Lung microvascular endothelial cell (primary cell): ENCODE measurements around the gene RAP1A. TPM values are rescaled to one million over a fixed set of nuclear protein-coding genes. Genes with fewer than 3 reads are reported as not detected.
A peak's percentile ranks its signal among the peaks of the same experiment; 100 is the strongest.
"Not testable (repeated sequence)": the region's sequence is repeated elsewhere in the genome, so short reads cannot be mapped to it uniquely, and the experiment has no call there.

ENCODE experiments used
- DNase-seq, 2 donors: peaks; one replicate each; pipeline versions ENCODE4 v3.0.0 to v3.0.0-alpha.2; 2010; ENCODE audit warnings: low read depth in 2 of 2
- total RNA-seq: library from RNA; depleted of rRNA; stranded (reverse); fragments of >200 nt; gene quantifications from 2 replicates; pipeline ENCODE4 v1.2.1, GENCODE V29; 2014

Gene RAP1A
- total RNA-seq, 1 donor from 2014 or later, result 13.5 TPM

DNA sequence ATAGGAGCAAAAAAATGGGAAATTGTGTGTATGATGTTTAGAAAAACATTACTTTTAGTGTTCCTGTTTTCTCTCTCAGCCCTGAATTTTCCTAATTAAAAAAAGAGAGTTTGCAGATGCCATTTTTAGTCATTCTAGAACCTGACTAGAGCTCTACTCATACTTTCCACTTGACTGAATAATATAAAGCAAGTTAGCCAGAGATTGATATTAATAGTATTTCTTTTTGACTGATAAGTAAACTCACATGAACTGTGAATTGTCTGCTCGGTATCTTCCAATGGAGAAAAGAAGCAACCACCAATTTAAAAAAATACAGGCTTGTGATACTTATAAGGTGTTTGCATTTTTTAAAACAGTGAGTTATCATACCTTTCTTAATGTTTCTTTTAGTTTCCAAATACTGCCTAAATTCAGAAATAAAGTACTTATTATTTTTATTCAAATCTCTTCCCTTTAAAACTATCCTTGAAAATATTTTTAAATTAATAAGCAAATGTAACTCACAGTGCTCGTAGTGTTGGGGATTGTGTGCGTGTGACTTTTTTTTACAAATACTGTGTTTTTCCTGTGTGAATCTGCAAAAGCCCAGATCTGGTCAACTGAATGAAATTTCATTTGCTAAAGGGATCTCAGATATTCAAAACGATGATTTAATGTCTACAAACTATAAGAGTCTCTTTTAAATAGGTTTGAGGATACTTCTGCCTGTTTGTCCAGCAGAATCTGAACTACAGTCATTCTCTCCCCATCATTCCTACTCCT is 9.8 kb downstream of the RAP1A start:
- DNase-seq, result no peak

DNA sequence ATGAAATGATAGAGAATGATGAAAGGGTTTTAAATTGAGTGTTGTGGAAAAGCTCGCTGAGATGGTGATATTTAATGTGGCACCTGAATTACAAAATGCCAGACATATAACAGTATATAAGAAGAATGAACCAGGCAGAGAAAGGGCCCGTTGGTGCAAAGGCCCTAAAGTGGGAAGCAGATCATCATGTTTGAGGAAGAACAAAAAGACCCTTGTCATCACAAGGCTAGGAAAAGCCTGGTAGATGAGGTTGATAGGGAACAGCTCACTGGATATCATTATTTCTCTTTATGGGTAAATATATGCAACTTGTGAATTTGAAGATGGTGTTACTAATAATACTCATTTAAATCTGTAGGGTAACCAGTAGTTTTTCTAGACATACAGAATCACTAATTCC is 11.0 kb downstream of the RAP1A start:
- no peak for DNase-seq

DNA sequence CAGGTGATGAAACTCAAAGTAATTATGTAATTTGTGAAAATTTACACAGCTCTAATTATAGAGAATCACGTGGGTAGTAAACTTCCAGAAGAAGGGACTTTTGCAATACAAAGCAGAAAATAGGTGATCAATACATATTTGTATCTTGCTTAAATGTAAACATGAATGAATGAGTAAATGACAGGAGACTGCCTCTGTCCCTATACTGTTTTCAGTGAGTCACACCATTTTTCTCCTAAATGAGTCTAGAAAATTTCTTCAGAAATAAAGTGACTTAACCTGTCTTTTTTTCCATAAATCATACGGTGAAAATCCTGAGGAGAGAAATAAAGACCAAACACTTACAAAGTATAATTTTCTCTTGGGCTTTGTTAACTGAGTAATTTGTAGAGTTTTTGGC is 11.9 kb downstream of the RAP1A start:
- DNase-seq, result no peak

DNA sequence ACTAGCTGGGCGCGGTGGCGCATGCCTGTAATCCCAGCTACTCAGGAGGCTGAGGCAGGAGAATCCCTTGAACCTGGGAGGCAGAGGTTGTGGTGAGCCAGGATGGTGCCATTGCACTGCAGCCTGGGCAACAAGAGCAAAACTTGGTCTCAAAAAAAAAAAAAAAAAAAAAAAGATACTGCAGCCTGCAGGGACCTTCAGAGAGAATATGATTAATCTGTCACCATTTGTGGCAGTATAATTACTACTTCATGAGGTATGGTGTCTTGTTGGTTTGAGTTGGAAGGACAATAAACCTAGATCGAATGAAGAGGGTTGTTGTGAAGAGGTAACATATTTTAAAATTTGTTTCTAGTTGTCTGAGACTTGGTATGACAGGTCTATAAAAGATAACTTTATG is 13.2 kb downstream of the RAP1A start:
- not testable (repeated sequence) for DNase-seq

DNA sequence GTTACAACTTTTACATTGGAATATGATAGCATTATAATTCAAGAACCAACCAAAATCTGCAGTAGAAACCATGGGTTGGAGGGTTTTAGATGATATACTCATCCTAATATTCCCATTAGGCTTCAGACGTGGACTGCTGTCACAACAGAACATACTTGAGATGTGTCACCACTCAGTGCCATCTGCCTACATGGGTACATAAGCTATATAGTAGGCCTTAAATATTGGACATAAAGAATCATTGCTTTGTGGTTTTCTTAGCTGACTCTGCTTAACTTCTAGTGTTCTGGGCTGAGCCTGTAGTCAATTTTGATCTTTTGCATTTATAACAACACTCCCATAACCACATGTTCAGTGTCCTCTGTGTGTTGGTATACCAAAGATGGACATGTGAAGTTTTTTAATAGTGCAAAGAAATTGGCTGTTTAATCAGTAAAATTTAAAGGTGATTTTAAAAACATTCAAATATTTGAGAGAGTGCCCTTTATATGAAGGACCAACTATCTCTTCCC is 14.2 kb downstream of the RAP1A start:
- DNase-seq, result no peak

DNA sequence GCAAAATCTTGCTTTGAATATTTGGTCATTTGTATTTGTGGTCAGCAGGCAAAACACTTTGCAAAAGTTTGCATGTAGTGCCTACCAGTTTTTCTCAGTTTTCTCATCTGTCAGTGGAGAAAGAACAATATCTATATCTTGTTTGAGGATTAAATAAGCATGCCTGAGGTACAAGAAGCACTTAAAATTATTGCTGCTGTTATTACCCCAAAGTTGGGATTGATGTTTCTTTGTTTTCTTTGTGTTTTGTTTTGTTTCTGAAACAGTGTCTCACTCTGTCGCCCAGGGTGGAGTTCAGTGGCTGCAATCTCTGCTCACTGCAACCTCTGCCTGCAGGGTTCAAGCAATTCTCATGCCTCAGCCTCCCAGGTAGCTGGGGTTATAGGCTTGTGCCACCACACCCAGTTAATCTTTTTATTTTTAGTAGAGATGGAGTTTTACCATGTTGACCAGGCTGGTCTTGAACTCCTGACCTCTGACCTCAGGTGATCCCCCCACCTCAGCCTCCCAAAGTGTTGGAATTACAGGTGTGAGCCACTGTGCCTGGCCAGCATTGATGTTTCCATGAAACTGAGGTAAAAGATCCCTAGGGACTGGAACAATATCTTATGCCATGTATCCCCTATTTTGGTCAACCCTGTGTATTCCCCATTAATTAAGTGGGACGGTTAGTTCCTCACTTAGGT is 15.9 kb downstream of the RAP1A start:
- DNase-seq, result no peak

DNA sequence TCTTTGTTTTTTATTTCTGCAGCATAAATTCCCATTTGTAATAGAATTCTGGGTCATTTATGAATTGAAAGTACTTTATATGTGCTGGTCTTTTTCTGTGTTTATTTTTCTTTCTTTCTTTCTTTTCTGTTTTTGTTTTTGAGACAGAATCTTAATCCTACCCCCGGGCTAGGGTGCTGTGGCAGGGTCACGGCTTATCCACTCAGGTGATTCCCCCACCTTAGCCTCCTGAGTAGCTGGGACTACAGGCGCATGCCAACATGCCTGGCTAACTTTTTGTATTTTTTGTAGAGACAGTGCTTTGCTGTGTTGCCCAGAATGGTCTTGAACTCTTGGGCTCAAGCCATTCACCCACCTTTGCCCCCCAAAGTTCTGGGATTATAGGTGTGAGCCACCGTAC is 18.7 kb downstream of the RAP1A start:
- no peak for DNase-seq

DNA sequence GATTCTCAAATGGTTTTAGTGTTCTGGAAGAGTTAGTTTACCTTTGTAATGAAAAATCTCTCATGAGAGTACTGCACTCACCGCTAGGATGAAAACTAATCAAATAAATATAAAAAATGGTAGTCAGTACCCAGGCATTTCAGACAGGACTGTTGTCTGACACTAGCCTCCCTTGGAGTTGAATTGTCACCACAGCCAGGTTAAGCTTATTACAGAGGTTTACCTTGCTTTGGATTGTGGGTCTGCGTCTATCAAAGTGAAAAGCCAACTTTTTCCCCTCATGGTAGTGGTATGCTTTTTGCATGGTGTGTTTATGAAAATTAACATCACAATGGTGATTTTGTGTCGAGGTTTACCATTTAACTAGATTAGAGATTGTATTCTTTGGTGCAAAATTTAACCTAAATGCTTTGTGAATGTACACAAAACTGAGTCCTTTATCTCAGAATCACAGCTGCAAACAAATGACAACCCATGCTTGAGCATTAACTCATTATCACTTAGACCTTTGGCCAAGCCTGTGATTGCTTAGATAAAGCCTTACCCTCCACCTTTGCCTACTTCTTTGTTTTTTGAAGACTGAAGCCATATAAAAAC is 20.1 kb downstream of the RAP1A start:
- no peak for DNase-seq

DNA sequence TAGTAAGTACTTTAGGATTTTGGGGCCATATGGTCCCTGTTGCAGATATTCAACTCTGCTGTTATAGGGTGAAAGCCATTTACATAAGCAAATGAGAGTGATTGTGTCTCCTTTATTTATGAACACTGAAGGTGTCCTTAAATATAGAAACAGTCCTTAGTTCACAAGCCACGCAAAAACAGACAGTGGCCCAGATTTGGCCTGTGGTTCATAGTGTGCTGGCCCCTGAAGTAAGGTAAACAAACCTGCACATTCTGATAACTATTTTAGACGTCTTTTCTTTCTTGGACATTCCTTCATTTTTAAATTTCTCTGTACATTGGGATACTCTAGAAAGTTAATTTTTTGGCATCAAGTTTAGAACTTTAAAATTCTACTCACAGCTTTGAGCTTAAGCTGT is 23.5 kb downstream of the RAP1A start:
- no peak for DNase-seq

DNA sequence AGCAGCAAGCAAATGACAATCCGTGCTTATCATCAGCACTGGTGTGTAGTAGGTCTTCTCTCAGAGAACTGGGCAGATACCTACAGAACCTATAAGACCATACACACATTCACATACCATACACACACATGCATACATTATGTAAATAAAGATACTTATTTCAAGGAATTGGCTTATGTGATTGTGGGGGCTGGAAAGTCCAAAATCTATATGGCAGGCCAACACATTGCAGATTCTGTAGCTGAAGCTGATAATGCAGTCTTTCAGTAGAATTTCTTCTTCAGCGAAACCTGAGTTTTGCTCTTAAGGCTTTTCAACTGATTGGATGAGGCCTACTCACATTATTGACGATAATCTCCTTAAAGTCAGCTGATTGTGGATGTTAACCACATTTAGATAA is 24.1 kb downstream of the RAP1A start:
- DNase-seq, result no peak

DNA sequence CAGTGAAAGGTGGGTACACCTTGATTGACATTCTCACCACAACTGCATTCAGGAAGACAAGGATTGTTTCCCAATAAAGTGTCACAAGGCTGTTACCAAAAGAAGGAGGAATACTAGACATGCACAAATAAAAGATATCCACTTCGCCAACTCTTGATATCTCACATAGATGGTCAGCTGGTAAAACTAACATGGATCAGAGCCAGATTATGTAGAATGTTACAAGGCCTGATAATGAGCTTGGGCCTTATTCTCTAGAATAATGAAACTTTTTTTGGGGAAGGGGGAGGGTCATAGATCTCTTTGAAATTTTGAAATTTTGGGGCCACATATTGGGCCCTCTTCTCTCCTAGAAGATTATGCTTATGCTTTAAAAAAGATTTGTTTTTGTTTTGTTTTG is 24.9 kb downstream of the RAP1A start:
- no peak for DNase-seq

DNA sequence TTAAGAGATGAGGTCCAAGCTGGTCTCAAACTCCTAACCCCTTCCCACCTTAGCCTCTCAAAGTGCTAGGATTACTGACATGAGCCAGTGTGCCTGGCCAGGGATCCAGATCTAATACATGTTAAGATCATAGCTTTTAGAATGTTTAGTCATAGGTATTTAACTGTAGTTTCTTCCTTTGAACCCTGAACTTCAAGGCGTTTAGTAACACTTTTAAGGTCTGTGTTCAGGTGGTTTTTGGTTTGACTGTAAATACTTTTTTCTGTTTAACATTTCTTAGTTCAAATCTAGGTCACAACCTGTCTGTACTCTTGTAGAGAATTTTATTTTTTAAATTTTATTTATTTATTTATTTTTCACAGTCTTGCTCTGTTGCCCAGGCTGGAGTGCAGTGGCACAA is 28.1 kb downstream of the RAP1A start:
- no peak for DNase-seq

DNA sequence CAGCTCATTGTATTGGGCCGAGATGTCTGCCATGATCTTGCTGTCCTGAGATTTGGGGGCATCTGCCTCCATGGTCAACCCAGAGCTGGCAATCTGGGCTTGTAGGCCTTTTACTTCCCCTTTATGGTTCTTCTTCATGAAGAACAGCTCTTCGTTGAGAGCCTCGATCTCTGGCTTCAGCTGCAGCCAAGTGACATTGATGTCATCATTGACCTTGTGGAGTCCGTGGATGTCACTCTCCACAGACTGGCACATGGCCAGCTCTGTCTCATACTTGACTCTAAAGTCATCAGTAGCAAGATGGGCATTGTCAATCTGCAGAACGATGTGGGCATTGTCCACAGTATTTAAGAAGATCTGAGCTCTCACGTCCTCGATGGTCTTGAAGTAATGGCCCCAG is 29.2 kb downstream of the RAP1A start:
- no peak for DNase-seq

DNA sequence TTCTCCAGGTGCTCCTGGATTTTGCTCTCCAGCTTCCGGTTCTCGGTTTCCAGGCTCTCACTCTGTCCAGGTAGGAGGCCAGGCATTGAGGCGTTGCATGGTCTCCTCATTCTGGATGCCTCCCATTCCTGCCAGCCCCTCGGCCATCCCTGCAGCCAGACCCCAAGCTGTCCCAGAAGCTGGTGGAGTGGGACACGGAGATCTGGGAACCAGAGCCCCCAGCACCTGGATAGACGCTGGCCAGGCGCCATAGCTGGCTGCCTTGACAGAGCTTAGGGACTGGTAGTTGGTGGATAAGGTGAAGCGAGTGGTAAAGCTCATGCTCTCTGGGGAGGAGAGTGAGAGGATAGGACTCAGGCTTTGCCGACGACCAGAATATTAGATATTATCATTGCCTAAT is 29.6 kb downstream of the RAP1A start:
- DNase-seq, result no peak

DNA sequence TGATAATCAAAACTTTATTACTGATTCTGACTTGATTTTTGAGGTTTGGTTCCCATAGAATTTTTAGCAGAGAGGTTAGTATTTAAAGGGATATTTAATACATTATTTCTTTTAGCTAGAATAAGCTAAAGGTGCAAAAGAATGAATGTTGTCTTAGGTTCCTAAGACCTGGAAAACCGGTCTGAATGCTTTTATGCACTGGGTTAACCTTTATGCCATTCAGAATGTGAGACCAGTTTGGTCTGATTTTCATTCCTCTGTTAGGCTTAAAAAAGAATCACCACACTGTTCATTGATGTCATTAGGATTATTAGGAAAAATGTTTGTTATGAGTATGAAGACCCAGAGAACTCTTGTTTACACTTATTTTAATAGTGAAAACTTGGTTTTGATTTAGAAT is 30.1 kb downstream of the RAP1A start:
- no peak for DNase-seq

DNA sequence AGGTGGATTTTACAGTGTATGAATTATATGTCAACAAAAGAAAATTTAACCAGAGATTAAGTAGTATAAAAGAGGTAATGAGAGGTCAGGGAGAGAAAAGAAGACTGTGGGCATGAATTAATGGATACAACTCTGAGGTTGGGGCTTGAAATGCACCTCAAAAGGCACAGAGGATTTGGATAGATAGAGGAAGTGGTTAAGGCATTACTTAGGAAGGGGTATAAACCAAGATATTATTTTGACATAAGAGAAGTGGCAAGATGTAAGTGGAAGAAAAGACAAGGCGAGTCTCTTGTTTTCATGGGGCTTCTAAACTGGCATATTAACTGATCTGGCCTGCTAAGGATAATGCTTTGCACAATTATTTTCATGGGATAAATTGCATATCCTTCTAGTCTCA is 34.1 kb downstream of the RAP1A start:
- DNase-seq, result no peak

DNA sequence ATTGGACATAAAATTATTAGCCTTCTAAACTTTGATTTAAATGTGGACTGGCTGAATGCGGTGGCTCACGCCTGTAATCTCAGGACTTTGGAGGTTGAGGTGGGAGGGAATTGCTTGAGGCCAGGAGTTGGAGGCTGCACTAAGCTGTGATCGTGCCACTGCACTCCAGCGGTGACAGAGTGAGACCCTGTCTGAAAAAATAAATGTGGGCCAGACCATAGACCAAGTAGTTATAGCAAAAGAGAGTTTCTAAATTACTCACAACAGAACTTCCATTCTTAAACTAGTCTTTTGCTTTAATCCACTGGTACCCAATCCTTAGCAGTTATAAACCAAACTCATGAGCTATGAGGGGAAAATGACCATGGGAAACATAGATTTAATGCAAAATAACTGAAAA is 35.2 kb downstream of the RAP1A start:
- DNase-seq, result no peak

DNA sequence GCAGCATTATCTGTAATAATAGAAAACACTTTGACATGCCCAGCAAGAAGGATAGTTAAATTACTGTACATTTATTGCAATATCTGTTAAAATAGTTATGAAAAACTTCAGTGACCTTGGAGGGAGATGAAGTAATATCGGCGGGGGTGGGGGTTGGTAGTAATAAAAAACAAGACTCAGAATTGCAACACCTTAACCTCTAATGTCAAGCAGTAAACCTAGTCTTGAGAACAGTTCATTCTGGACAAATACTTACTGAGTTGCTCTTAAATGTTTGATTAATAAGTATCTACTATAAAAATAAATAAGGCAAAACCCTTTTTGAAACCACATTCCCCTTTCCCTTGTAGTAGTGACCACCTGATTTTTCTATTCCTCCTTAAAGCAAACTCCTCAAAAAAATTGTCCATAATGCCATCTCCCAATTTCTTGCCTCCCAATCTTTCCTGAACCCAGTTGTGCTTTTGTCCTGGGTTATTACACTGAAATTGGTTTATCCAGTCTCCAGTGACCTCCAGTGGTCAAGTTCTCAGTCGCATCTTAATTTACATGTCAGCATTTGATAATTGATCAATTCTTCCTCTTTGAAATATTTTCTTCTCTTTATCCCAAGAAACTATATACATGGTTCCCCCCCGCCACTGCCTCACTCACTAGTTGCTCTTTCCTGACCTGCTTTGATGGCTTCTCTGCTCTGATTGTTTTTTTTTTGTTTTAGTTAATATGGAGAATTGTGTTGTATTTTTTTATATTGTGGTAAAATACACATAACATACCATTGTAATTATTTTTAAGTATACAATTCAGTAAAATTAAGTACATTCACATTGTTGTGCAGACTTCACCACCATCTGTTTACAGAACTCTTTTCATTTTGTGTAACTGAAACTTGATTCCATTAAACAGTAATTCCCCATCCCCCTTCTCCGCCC is 36.8 kb downstream of the RAP1A start:
- DNase-seq, result peak; percentile 62 to 74

DNA sequence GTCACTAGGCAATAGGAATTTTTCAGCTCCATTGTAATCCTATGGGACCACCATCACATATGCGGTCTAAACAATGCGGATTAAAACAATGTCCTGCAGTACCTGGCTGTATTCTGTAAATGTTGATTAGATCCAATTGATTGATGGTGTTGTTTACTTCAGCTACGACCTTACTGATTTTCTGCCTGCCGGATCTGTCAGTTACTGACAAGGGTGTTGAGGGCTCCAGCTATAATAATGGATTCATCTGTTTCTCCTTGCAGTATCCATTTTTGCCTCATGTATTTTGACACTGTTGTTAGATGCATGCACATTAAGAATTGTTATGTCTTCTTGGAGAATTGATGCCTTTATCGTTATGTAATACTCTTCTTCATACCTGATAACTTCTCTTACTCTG is 39.0 kb downstream of the RAP1A start:
- DNase-seq, result no peak

DNA sequence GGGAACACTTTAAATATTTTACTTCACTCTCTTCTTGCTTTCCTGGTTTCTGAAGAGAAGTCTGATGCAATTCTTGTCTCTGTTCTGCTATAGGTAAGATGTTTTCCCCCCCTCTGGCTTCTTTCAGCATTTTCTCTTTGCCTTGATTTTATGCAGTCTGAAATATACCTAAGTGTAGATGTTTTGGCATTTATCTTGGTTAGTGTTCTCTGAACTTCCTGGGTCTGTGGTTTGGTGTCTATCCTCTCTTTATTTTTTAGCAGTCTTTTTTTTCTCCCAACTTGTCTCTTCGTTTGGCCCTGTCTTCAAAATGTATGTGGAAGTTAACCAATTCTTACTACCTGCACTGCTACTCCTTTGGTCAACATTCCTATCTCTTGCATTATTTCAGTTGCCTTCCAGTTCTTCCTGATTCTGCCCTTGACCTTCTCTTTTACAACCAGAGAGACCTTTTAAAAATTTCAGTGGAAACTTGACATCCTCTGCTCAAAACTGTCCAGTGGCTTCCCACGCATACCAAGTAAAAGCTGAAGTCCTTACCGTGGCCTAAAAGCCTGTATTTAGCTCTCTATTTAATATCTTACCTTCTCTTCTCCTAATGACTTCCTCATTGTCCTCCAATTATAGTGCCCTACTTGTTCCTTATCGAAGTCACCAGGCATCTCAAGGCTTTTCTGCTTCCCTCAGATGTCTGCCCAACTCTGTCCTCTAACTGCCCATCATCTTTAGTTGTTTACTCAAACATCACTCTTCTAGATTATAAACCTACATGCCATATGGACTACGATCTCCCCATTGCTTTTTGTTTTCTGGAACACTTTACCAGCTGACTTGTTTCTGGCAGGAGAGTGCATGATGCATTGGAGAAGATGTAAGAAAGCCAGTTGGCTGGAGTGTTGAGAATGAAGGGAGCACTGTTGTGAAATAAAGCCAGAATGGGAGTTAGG is 40.9 kb downstream of the RAP1A start:
- DNase-seq, result no peak

DNA sequence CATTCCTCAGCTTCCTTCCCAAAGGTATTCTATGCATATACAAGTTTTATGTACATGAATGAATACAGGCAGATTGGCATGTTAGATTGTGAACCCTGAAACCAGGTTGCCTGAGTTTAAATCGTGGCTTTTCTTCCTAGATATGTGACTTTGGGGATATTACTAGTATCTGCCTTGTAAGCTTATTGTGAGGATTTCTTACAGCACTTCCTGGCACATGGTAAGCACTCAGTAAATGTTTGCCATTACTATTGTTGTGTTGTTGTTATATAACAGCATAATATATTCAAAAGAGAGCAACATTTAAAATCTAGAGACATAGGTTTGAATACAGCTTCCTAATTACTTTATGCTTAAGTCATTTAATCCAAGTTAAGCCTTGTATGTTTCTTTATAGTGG is 45.1 kb downstream of the RAP1A start:
- peak in 1 of 2 donors; percentile 2 for DNase-seq
